Measurements from ENCODE around the gene MED9. TPM values are rescaled to one million over a fixed set of nuclear protein-coding genes. Genes with fewer than 3 reads are reported as not detected.
"Not testable (repeated sequence)": the region's sequence is repeated elsewhere in the genome, so short reads cannot be mapped to it uniquely, and the experiment has no call there.

The MED9 gene
- total RNA-seq, 4 donors from 2014 or later, result 3.2 to 17.4 (median 13.4) TPM

- TF ChIP-seq POLR2A (IDR thresholded peaks at IDR 0.05), result no peak
- TF ChIP-seq CTCF (IDR thresholded peaks at IDR 0.05), result no peak
- DNase-seq, result no peak
- Histone ChIP-seq H3K4me1 (no peaks in the 10 kb centered on the region), H3K27me3 (no peaks in the 10 kb centered on the region), H3K27ac (no peak overlapping the region), H3K4me3 (no peak overlapping the region), H3K36me3 (no peaks in the 10 kb centered on the region), H3K9me3 (no peaks in the 10 kb centered on the region)
- intact Hi-C loops (cut with DNase I; ENCODE audit: low total_unique reads), result no loop called here
Measured at GRCh38 chr17:17463821-17464220, 13.0 kb upstream of the MED9 start.

GRCh38 chr17:17465878-17466277 lies 10.9 kb upstream of the MED9 start:
- H3K9me3 ChIP-seq; H3K27me3 ChIP-seq; H3K4me1 ChIP-seq; H3K36me3 ChIP-seq; H3K4me3 ChIP-seq; intact Hi-C loops (cut with DNase I; ENCODE audit: low total_unique reads); H3K27ac ChIP-seq; DNase-seq: not testable (repeated sequence)

- H3K4me1 ChIP-seq, result no peaks in the 10 kb centered on the region
- H3K27me3 ChIP-seq, result no peaks in the 10 kb centered on the region
- no peak for DNase-seq
- intact Hi-C loops (cut with DNase I; ENCODE audit: low total_unique reads), result no loop called here
- no peak overlapping the region for H3K4me3 ChIP-seq
- TF ChIP-seq POLR2A (IDR thresholded peaks at IDR 0.05), result no peak
- no peak for TF ChIP-seq CTCF (IDR thresholded peaks at IDR 0.05)
- H3K27ac ChIP-seq, result no peak overlapping the region
- H3K9me3 ChIP-seq, result no peaks in the 10 kb centered on the region
- H3K36me3 ChIP-seq, result no peaks in the 10 kb centered on the region
Measured at GRCh38 chr17:17466511-17466910, 10.3 kb upstream of the MED9 start.

GRCh38 chr17:17467016-17467415 lies 9.8 kb upstream of the MED9 start:
- H3K4me3 ChIP-seq, result no peak overlapping the region
- H3K4me1 ChIP-seq, result no peaks in the 10 kb centered on the region
- H3K36me3 ChIP-seq, result no peaks in the 10 kb centered on the region
- no peaks in the 10 kb centered on the region for H3K9me3 ChIP-seq
- H3K27ac ChIP-seq, result no peak overlapping the region
- intact Hi-C loops (cut with DNase I; ENCODE audit: low total_unique reads), result no loop called here
- TF ChIP-seq POLR2A (IDR thresholded peaks at IDR 0.05), result no peak
- TF ChIP-seq CTCF (IDR thresholded peaks at IDR 0.05), result no peak
- DNase-seq, result no peak
- no peaks in the 10 kb centered on the region for H3K27me3 ChIP-seq

- no peaks in the 10 kb centered on the region for H3K36me3 ChIP-seq
Measured at GRCh38 chr17:17467720-17468119, 9.1 kb upstream of the MED9 start.

More at GRCh38 chr17:17467720-17468119, 9.1 kb upstream of the MED9 start:
- H3K4me1 ChIP-seq, result no peaks in the 10 kb centered on the region
- intact Hi-C loops (cut with DNase I; ENCODE audit: low total_unique reads), result no loop called here
- TF ChIP-seq CTCF (IDR thresholded peaks at IDR 0.05), result no peak
- no peak overlapping the region for H3K27ac ChIP-seq
- H3K27me3 ChIP-seq, result no peaks in the 10 kb centered on the region
- DNase-seq, result no peak
- H3K9me3 ChIP-seq, result no peaks in the 10 kb centered on the region
- no peak overlapping the region for H3K4me3 ChIP-seq
